GM18858 (cell line): Measurements from ENCODE around the gene RREB1.
"Not testable (repeated sequence)": the region's sequence is repeated elsewhere in the genome, so short reads cannot be mapped to it uniquely, and the experiment has no call there.

Experiments
- ATAC-seq: cut with Tn5 transposase; IDR thresholded peaks from one replicate; pipeline ENCODE4 v1.9.1; 2021; ENCODE audit not compliant: unreplicated experiment

Gene RREB1

GRCh38 chr6:7260291-7261031, 152.7 kb downstream of the RREB1 start:
- ATAC-seq: no peak

- peak; percentile 73 for ATAC-seq
Observed at GRCh38 chr6:7261032-7261841, 153.5 kb downstream of the RREB1 start.

- no peak for ATAC-seq
Observed at GRCh38 chr6:7261852-7262461, 154.2 kb downstream of the RREB1 start.

- no peak for ATAC-seq
Observed at GRCh38 chr6:7262746-7263518, 155.2 kb downstream of the RREB1 start.

- ATAC-seq: not testable (repeated sequence)
Observed at GRCh38 chr6:7263519-7263805, 155.7 kb downstream of the RREB1 start.

GRCh38 chr6:7264041-7264440, 156.3 kb downstream of the RREB1 start:
- ATAC-seq: no peak

GRCh38 chr6:7264686-7265384, 157.1 kb downstream of the RREB1 start:
- no peak for ATAC-seq

- ATAC-seq: not testable (repeated sequence)
Observed at GRCh38 chr6:7265385-7265726, 157.6 kb downstream of the RREB1 start.

GRCh38 chr6:7267071-7267465, 159.3 kb downstream of the RREB1 start:
- ATAC-seq: no peak

- ATAC-seq: no peak
Observed at GRCh38 chr6:7267466-7268091, 159.8 kb downstream of the RREB1 start.

GRCh38 chr6:7268362-7268761, 160.6 kb downstream of the RREB1 start:
- no peak for ATAC-seq

- ATAC-seq: no peak
Observed at GRCh38 chr6:7268816-7269555, 161.2 kb downstream of the RREB1 start.

GRCh38 chr6:7269816-7270215, 162.1 kb downstream of the RREB1 start:
- ATAC-seq: no peak

GRCh38 chr6:7270320-7271204, 162.8 kb downstream of the RREB1 start:
- ATAC-seq: no peak

- no peak for ATAC-seq
Observed at GRCh38 chr6:7271205-7271534, 163.4 kb downstream of the RREB1 start.

- ATAC-seq: no peak
Observed at GRCh38 chr6:7273709-7274108, 165.9 kb downstream of the RREB1 start.

- not testable (repeated sequence) for ATAC-seq
Observed at GRCh38 chr6:7274525-7274924, 166.8 kb downstream of the RREB1 start.

- ATAC-seq: no peak
Observed at GRCh38 chr6:7276199-7276524, 168.4 kb downstream of the RREB1 start.
